ENCODE data around the gene SH3RF2. TPM values are rescaled to one million over a fixed set of nuclear protein-coding genes. Genes with fewer than 3 reads are reported as not detected.

SH3RF2 gene
- total and polyA plus RNA-seq, 2 of the 13 experiments (the other 11 are each of a cell fraction or from before 2014, with no cell fraction given): 2.6 to 3.7 TPM

- TF ChIP-seq GPBP1L1 (CRISPR knock-in tag; IDR thresholded peaks at IDR 0.05): no peak
- no peak for TF ChIP-seq GZF1 (CRISPR knock-in tag; IDR thresholded peaks at IDR 0.05)
- TF ChIP-seq MLX (CRISPR knock-in tag; IDR thresholded peaks at IDR 0.05): no peak
- TF ChIP-seq DR1 (CRISPR knock-in tag; IDR thresholded peaks at IDR 0.05): no peak
- no peak for TF ChIP-seq CSRNP2 (CRISPR knock-in tag; conservative IDR thresholded peaks at IDR 0.05; ENCODE audit: low read depth)
- TF ChIP-seq ZNF776 (CRISPR knock-in tag; IDR thresholded peaks at IDR 0.05): no peak
- TF ChIP-seq SRSF4 (IDR thresholded peaks at IDR 0.05; ENCODE audit: low read depth, low read length, poor library complexity, severe bottlenecking): no peak
- TF ChIP-seq SIX1 (CRISPR knock-in tag; IDR thresholded peaks at IDR 0.05; ENCODE audit: borderline replicate concordance): no peak
- no peak for TF ChIP-seq MYC (CRISPR knock-in tag; IDR thresholded peaks at IDR 0.05; ENCODE audit: borderline replicate concordance)
- no peak for TF ChIP-seq ZBTB25 (CRISPR knock-in tag; IDR thresholded peaks at IDR 0.05)
- TF ChIP-seq RNF219 (CRISPR knock-in tag; IDR thresholded peaks at IDR 0.05): no peak
These were observed 66.1 kb downstream of the SH3RF2 start (continued) for GRCh38 chr5:146002491-146002890.
